ENCODE results near the gene CUX1.

DNA sequence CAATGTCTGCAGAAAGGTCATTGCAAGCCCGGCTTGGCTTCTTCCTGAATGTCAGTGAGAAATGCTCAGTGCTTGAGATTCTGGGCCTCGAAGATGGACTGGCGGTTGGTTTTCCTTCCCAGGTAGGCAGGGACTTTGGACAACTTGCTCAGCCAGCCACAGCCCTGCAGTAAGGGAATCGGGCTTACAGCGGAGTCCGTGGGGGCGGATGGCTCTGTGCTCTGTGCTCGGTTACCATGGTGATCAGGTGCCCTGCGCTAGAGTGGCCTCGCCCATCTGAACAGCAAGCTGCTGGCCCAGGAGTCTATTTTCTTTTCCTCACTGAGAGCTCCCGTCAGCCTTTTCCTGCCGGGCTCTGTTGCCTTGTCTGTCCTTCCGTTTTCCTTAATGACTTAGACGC, 391.4 kb downstream of the CUX1 start:
- TF ChIP-seq POLR2A (IDR thresholded peaks at IDR 0.05) (no peak), EP300 (IDR thresholded peaks at IDR 0.05) (no peak)
- TF ChIP-seq, protein P1, sequence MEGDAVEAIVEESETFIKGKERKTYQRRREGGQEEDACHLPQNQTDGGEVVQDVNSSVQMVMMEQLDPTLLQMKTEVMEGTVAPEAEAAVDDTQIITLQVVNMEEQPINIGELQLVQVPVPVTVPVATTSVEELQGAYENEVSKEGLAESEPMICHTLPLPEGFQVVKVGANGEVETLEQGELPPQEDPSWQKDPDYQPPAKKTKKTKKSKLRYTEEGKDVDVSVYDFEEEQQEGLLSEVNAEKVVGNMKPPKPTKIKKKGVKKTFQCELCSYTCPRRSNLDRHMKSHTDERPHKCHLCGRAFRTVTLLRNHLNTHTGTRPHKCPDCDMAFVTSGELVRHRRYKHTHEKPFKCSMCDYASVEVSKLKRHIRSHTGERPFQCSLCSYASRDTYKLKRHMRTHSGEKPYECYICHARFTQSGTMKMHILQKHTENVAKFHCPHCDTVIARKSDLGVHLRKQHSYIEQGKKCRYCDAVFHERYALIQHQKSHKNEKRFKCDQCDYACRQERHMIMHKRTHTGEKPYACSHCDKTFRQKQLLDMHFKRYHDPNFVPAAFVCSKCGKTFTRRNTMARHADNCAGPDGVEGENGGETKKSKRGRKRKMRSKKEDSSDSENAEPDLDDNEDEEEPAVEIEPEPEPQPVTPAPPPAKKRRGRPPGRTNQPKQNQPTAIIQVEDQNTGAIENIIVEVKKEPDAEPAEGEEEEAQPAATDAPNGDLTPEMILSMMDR (IDR thresholded peaks at IDR 0.05), result no peak

All from ovary (tissue), 3 donors.